Stimulated activated CD8-positive, alpha-beta memory T cell treated with anti-CD3 and anti-CD28 coated beads, Interleukin-15, amount 100 ng/mL, for 48 hours (primary cell): ENCODE results near the gene RPL39L.

ENCODE experiments used
- DNase-seq, 2 donors: peaks; one replicate each; pipeline ENCODE4 v3.0.0-alpha.2; 2020; ENCODE audit warnings: low read depth in 2 of 2

The RPL39L gene

GRCh38 chr3:187098923-187099512 is 40.3 kb downstream of the RPL39L start:
- no peak for DNase-seq

- no peak for DNase-seq
Measured at GRCh38 chr3:187093320-187093719, 46.0 kb downstream of the RPL39L start.

DNA sequence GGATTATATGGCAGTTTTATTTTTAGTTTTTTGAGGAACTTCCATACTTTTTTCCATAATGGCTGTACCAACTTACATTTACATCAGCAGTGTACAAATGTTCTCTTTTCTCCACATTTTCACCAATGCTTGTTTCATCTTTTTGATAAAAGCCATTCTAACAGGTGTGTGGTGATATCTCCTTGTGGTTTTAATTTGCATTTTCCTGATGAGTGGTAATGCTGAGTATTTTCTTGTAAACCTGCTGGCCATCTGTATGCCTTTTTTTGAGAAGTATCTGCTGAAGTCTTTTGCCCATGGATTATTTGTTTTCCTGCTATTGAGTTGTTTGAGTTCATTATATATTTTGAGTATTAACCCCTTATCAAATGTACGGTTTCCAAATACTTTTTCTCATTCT is 50.6 kb downstream of the RPL39L start:
- DNase-seq = no peak

DNA sequence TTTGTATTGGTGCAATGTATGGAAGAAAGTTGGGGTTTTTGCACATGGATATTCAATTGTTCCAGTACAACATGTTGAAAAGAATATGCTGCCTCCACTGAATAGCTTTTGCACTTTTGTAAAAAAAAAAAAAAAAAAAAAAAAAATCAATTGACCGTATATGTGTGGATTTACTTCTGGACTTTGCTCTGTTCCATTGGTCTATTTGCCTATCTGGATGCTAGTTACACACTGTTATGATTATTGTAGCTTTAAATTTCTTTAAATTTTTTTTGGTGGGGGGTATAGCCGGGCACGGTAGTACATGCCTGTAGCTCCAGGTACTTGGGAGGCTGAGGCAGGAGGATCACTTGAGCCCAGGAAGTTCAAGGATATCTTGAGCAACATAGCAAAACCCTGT is 52.5 kb downstream of the RPL39L start:
- no peak for DNase-seq

DNA sequence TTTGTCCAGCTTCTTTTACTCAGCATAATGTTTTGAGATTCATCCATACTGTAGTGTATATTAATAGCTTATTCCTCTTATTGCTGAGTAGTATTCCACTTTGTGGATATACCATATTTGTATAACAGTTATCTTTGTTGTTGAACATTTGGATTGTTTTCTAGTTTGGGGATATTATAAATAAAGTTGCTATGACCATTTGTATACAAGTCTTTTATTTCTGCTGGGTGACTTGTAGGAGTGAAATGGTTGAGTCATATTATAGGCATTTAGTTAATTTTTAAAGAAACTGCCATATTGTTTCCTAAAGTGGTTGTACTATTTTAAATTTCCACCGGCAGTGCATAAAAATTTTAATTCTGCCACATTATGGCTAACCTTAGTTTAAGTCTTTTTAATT is 53.4 kb downstream of the RPL39L start:
- no peak for DNase-seq

DNA sequence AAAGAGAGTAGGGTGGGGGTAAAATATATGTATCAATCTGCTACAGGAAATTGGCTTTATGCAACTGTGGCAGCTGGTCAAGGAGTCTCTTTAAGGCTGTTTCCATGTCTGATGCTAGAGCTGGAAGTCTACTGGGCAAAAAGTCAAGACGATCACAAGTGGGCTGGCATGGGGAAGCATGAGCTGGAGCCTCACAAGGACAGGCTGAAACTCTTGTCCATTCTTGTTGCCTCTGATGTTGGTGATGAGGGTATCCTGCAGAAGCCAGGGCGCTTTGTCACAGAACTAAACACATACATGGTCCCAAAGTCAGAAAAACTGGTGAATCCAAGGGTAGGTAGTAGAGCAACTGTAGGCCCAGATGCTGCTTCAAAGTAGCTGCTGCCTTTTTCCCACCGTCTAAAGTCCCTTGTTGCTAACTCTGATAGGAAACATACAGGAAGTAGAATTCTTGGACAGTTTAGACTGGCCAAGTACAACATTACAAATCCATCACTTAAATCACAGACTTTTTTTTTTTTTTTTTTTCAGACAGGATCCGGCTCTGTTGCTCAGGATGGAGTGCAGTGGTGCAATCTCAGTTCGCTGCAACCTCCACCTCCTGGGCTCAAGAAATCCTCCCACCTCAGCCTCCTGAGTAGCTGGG is 54.2 kb downstream of the RPL39L start:
- no peak for DNase-seq

- DNase-seq = no peak
Measured at GRCh38 chr3:187084580-187084979, 54.7 kb downstream of the RPL39L start.

DNA sequence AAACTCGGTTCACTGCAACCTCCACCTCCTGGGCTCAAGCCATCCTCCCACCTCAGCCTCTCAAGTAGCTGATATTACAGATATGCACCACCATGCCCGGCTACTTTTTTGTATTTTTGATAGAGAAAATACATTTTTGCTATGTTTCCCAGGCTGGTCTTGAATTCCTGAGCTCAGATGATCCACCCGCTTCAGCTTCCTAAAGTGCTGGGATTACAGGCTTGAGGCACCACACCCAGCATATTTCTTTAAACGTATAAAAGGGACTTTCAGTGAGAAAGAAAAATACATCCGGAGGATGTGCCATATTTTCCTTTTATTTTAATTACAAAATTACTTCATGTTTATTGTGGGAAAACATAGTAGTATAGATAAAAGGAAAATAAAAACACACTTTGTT is 55.2 kb downstream of the RPL39L start:
- DNase-seq = no peak

GRCh38 chr3:187082758-187083375 is 56.4 kb downstream of the RPL39L start:
- no peak for DNase-seq

DNA sequence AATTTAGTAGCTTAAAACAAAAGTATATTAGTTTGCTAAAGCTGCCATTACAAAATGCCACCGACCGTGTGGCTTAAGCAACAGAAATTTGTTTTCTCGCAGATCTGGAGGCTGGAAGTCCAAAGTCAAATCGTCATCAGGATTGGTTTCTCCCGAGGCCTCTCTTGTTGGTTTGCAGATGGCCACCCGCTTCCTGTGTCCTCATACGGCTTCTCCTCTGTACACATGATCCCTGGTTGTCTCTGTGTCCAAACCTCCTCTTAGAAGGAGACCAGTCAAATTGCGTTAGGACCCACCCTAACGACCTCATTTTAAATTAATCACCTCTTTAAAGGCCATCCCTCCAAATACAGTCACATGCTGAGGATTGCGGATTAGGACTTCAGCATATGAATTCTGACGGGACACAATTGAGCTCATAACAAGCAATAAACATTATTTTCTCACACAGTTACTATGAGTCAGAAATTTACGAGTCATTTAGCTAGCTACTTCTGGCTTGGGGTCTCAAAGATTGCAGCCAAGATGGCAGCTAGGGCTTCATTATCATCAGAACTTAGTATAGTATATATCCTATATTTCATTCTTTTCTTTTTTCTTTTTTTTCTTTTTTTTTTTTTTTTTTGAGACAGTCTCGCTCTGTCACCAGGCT is 58.4 kb downstream of the RPL39L start:
- DNase-seq = no peak

- DNase-seq = no peak
Measured at GRCh38 chr3:187079090-187080022, 59.9 kb downstream of the RPL39L start.

- no peak for DNase-seq
Measured at GRCh38 chr3:187077537-187077936, 61.8 kb downstream of the RPL39L start.

GRCh38 chr3:187077085-187077484 is 62.2 kb downstream of the RPL39L start:
- no peak for DNase-seq

DNA sequence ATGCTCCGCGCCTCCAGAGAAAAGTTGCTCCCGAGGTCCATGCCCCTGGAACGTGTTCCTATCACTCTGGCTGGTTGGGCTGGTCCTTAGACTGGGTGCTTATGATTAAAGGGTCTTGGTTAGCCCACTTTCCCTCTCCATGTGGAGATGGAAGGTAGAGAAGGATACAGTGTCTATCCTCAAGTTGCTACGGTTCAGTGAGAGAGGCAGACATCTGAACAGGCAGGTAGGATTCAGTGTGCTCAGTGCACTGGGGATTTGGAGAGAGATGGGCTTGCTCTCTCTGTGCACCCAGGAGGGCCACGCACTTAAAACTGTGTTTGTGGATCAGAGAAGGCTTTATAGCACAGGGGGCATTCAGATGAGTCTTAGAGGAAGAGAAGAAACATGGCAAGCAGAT is 63.0 kb downstream of the RPL39L start:
- no peak for DNase-seq

- DNase-seq = no peak
Measured at GRCh38 chr3:187074846-187075245, 64.5 kb downstream of the RPL39L start.

DNA sequence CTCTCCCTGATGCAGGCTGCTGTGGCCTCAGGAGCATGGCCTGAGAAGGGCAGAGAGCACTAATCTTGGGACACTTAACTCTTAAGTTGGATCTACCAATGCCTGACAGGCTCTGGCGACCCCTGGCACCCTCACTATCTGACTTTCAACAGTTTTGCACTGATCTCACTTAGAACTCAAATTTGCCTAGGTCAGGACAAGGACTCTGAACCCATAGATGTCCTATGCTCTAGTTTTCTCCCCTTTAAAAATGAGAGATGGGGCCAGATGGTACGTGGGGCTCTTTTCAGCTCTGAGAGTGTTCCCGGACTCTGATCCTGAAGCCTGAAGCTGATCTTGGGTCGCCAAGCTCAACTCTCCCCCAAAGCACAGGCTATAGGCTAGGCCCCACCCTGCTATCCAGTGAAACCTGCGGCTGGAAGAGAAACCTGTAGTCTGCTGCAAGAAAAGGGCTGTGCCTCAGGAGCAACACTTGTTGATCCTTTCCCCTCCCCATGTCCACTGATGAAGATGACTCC is 65.7 kb downstream of the RPL39L start:
- DNase-seq = no peak

DNA sequence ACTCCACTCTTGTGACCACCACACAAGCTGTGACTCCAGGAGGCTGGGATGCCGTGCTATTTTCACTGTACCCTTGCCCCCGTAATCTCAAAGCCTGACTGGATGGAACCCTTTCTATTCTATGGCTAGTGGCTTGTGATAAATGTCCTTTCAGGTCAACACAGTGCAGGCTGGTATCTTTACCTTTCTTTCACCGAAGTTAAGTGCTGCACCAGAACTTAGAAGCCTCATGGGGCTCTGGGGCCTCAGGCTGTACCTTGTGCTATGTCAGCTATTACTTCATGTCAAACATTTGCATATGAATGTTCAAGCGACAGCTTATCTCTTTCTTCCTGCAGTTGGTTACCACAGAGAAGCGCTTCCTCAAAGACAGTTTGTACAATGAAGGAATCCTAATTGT is 66.8 kb downstream of the RPL39L start:
- no peak for DNase-seq

DNA sequence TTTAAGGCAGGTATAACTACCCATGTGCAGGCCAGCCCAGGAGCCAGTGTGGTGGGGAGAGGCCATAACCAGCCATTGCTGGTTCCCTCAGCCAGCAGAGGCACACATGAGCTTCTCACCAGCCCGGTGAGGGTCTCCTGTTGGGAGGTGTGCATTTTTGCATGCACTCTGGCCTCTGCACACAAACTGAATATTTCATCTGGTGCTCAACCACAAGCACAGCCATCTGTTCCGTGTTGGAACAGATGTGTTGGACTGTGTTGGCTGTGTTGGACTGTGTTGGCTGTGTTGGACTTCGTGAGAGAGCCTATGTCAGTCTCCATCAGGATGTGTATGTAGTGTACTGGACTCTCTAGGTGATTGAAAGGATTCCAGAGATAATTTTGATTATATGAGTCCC is 67.2 kb downstream of the RPL39L start:
- no peak for DNase-seq
